ENCODE measurements around the gene RASGEF1C. TPM values are rescaled to one million over a fixed set of nuclear protein-coding genes. Genes with fewer than 3 reads are reported as not detected.
A peak's percentile ranks its signal among the peaks of the same experiment; 100 is the strongest.

RASGEF1C gene
- total RNA-seq, 1 experiment from 2014 or later: not detected

- no peaks in the 10 kb centered on the region for H3K36me3 ChIP-seq
- no peaks in the 10 kb centered on the region for H3K9me3 ChIP-seq (replicated peaks)
These were observed 129.1 kb downstream of the RASGEF1C start for GRCh38 chr5:180079702-180080466.

GRCh38 chr5:180078348-180078747 is 130.7 kb downstream of the RASGEF1C start:
- no peaks in the 10 kb centered on the region for H3K36me3 ChIP-seq
- DNase-seq (ENCODE audit: low read depth in 1 of 2, low spot score in 2 of 2): no peak
- H3K27ac ChIP-seq: no peak overlapping the region
- H3K9me3 ChIP-seq (replicated peaks): no peaks in the 10 kb centered on the region
- no peaks in the 10 kb centered on the region for H3K4me1 ChIP-seq (replicated peaks)
- H3K4me3 ChIP-seq: no peak overlapping the region
- H3K27me3 ChIP-seq (replicated peaks): no peaks in the 10 kb centered on the region

More at GRCh38 chr5:180079702-180080466, 129.1 kb downstream of the RASGEF1C start:
- DNase-seq (ENCODE audit: low read depth in 1 of 2, low spot score in 2 of 2): no peak
- Histone ChIP-seq H3K4me1 (replicated peaks) (no peaks in the 10 kb centered on the region), H3K4me3 (no peak overlapping the region), H3K27ac (no peak overlapping the region), H3K27me3 (replicated peaks) (no peaks in the 10 kb centered on the region)

- Histone ChIP-seq H3K27ac (no peak overlapping the region), H3K4me3 (no peak overlapping the region), H3K36me3 (no peaks in the 10 kb centered on the region), H3K27me3 (replicated peaks) (no peaks in the 10 kb centered on the region; the same call in 1 of the 2 replicates), H3K9me3 (replicated peaks) (peaks cover 4% of the 10 kb centered on the region), H3K4me1 (replicated peaks) (no peaks in the 10 kb centered on the region)
- DNase-seq (ENCODE audit: low read depth in 1 of 2, low spot score in 2 of 2): no peak
These were observed 131.3 kb downstream of the RASGEF1C start for GRCh38 chr5:180077594-180078284.

- Histone ChIP-seq H3K9me3 (replicated peaks) (peaks cover 20% of the 10 kb centered on the region), H3K4me3 (no peak overlapping the region), H3K27ac (no peak overlapping the region), H3K36me3 (no peaks in the 10 kb centered on the region), H3K27me3 (replicated peaks) (peaks cover 16% of the 10 kb centered on the region), H3K4me1 (replicated peaks) (peaks cover 8% of the 10 kb centered on the region)
- DNase-seq (ENCODE audit: low read depth in 1 of 2, low spot score in 2 of 2): no peak
These were observed 133.3 kb downstream of the RASGEF1C start for GRCh38 chr5:180075703-180076102.

- H3K4me3 ChIP-seq: no peak overlapping the region
- H3K36me3 ChIP-seq: no peaks in the 10 kb centered on the region
- peaks cover 20% of the 10 kb centered on the region for H3K9me3 ChIP-seq (replicated peaks)
- peaks cover 8% of the 10 kb centered on the region for H3K4me1 ChIP-seq (replicated peaks)
- peaks cover 28% of the 10 kb centered on the region for H3K27me3 ChIP-seq (replicated peaks)
- no peak for DNase-seq (ENCODE audit: low read depth in 1 of 2, low spot score in 2 of 2)
- H3K27ac ChIP-seq: no peak overlapping the region
These were observed 134.5 kb downstream of the RASGEF1C start for GRCh38 chr5:180074462-180074861.

- DNase-seq (ENCODE audit: low read depth in 1 of 2, low spot score in 2 of 2): no peak
- Histone ChIP-seq H3K27ac (no peak overlapping the region), H3K4me3 (no peak overlapping the region), H3K4me1 (replicated peaks) (peaks cover 8% of the 10 kb centered on the region), H3K27me3 (replicated peaks) (peaks cover 35% of the 10 kb centered on the region), H3K9me3 (replicated peaks) (peaks cover 20% of the 10 kb centered on the region), H3K36me3 (no peaks in the 10 kb centered on the region)
These were observed 136.5 kb downstream of the RASGEF1C start for GRCh38 chr5:180072556-180072955.

- no peak for DNase-seq (ENCODE audit: low read depth in 1 of 2, low spot score in 2 of 2)
- Histone ChIP-seq H3K27me3 (replicated peaks) (peaks cover 35% of the 10 kb centered on the region), H3K4me1 (replicated peaks) (peaks cover 8% of the 10 kb centered on the region), H3K9me3 (replicated peaks) (peaks cover 20% of the 10 kb centered on the region), H3K4me3 (no peak overlapping the region), H3K27ac (no peak overlapping the region), H3K36me3 (no peaks in the 10 kb centered on the region)
These were observed 136.8 kb downstream of the RASGEF1C start for GRCh38 chr5:180072256-180072548.

- Histone ChIP-seq H3K9me3 (replicated peaks) (peaks cover 20% of the 10 kb centered on the region), H3K4me3 (peak within 1 kb of the TSS; percentile 37), H3K4me1 (replicated peaks) (peaks cover 8% of the 10 kb centered on the region), H3K36me3 (no peaks in the 10 kb centered on the region), H3K27ac (no peak within 1 kb of the TSS), H3K27me3 (replicated peaks) (peaks cover 35% of the 10 kb centered on the region)
- peak; percentile 52 to 64 for DNase-seq (ENCODE audit: low read depth in 1 of 2, low spot score in 2 of 2)
These were observed 137.3 kb downstream of the RASGEF1C start, which contains the start of gene RNF130 for GRCh38 chr5:180071531-180072255. TSS of gene RNF130 (minus strand) at chr5:180071759. CDS start at chr5:180071702, 57 bp downstream.

GRCh38 chr5:180070756-180071530 is 138.1 kb downstream of the RASGEF1C start:
- DNase-seq (ENCODE audit: low read depth in 1 of 2, low spot score in 2 of 2): peak in 1 of 2 experiments; percentile 15
- no peaks in the 10 kb centered on the region for H3K36me3 ChIP-seq
- peaks cover 8% of the 10 kb centered on the region for H3K4me1 ChIP-seq (replicated peaks)

GRCh38 chr5:180069589-180070247 is 139.3 kb downstream of the RASGEF1C start:
- Histone ChIP-seq H3K36me3 (no peaks in the 10 kb centered on the region), H3K4me1 (replicated peaks) (peaks cover 8% of the 10 kb centered on the region), H3K9me3 (replicated peaks) (peaks cover 20% of the 10 kb centered on the region), H3K4me3 (no peak overlapping the region), H3K27me3 (replicated peaks) (peaks cover 35% of the 10 kb centered on the region), H3K27ac (no peak overlapping the region)
- no peak for DNase-seq (ENCODE audit: low read depth in 1 of 2, low spot score in 2 of 2)

More at GRCh38 chr5:180070756-180071530, 138.1 kb downstream of the RASGEF1C start:
- H3K9me3 ChIP-seq (replicated peaks): peaks cover 20% of the 10 kb centered on the region
- H3K27ac ChIP-seq: no peak overlapping the region
- peak overlapping the region; percentile 37 for H3K4me3 ChIP-seq
- peaks cover 35% of the 10 kb centered on the region for H3K27me3 ChIP-seq (replicated peaks)

GRCh38 chr5:180068519-180069090 is 140.4 kb downstream of the RASGEF1C start:
- H3K27me3 ChIP-seq (replicated peaks): peaks cover 35% of the 10 kb centered on the region
- no peak for DNase-seq (ENCODE audit: low read depth in 1 of 2, low spot score in 2 of 2)
- H3K9me3 ChIP-seq (replicated peaks): peaks cover 20% of the 10 kb centered on the region
- no peaks in the 10 kb centered on the region for H3K36me3 ChIP-seq
- no peak overlapping the region for H3K4me3 ChIP-seq
- peaks cover 8% of the 10 kb centered on the region for H3K4me1 ChIP-seq (replicated peaks)
- no peak overlapping the region for H3K27ac ChIP-seq

- no peak overlapping the region for H3K4me3 ChIP-seq
- H3K9me3 ChIP-seq (replicated peaks): peaks cover 18% of the 10 kb centered on the region
- no peak overlapping the region for H3K27ac ChIP-seq
- no peaks in the 10 kb centered on the region for H3K36me3 ChIP-seq
- peaks cover 8% of the 10 kb centered on the region for H3K4me1 ChIP-seq (replicated peaks)
- DNase-seq (ENCODE audit: low read depth in 1 of 2, low spot score in 2 of 2): no peak
- H3K27me3 ChIP-seq (replicated peaks): peaks cover 35% of the 10 kb centered on the region
These were observed 141.0 kb downstream of the RASGEF1C start for GRCh38 chr5:180067986-180068385.

All from SJSA1 (cell line).